CD4-positive, alpha-beta T cell treated with Interleukin-15 for 4 hours (primary cell): Measurements from ENCODE around the gene CACNA1C.

Experiments used
- DNase-seq: peaks from one replicate; pipeline ENCODE4 v3.0.0-alpha.2; 2020; ENCODE audit warnings: low spot score

CACNA1C gene

DNA sequence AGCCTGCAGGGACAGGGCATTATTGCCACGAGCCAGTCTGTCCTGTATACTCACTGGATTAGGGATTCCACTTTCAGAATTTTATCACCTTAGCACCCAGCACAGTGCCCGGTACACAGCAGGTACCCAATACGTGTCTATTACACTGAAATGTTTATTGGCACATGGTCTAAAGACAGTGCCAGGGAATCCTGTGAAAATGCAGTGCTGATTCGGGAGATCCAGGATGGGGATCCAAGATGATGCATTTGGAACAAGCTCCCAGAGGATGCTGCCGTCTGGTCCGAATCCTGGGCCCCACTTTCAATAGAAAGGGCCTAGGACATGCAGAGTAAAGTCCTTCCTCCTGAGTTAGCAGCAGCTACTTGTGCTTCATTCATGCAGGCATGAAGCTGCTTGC is 230.7 kb downstream of the CACNA1C start:
- no peak for DNase-seq

DNA sequence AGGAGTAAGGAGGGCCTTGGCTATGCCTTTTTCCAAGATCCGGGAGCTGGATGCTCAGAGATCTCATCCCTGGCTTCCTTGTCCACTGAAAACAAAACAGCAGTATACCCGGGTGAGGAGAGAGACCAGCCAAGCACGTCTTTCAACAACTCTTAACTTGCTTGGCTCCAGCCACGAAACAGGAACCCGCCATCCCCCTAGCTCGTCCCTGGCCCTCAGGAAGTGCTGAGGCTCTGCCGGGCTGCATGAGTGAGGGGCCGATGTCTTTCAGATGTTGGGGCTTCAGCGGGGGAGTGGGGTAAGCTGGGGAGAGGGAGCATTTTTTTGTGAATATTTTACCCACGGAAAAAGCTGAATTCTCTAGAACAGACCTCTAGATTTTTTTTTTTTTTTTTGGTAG is 231.1 kb downstream of the CACNA1C start:
- no peak for DNase-seq

DNA sequence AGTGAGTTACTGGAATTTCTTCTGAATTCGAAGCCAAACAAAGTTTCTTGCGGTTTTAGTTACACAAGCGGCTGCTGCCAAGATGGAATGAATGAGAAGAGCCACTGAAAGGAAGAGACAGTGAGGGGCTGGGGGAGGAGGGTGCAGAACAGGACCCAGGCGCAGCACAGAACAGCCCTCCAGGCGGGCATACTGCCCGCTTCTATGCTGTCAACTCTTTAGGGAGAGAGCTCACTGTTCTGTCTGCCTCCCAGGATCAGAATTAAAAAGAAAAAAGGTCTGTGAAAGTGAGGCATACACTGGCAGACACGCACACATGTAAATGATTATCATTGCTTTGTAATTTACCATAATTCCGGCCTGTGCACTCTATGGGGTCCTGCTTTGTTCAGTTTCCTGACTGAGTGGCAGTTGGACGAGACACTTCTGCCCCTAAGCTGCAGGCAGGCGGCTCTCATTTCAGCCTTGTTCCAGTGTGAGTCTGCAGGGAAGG is 231.6 kb downstream of the CACNA1C start:
- no peak for DNase-seq

DNA sequence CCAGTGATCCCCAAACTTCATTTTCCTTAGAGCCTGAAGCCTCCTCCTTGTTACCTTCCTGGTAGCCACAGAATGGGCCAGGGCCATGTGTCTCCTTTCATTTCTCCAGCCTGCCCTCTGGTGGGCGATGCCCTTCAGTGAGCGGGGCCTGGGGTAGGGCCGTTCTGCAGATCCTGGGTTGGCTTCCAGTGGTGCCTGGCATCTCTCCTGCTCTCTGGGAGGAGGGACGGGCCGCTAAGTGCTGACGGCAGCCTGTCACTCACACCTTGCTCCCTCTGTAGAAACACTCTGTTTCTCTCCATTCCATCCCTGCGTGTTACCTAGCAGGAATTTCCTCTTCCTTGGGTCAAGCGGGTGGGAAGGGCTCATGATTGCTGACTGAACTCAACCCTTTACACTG is 232.1 kb downstream of the CACNA1C start:
- DNase-seq, result no peak

DNA sequence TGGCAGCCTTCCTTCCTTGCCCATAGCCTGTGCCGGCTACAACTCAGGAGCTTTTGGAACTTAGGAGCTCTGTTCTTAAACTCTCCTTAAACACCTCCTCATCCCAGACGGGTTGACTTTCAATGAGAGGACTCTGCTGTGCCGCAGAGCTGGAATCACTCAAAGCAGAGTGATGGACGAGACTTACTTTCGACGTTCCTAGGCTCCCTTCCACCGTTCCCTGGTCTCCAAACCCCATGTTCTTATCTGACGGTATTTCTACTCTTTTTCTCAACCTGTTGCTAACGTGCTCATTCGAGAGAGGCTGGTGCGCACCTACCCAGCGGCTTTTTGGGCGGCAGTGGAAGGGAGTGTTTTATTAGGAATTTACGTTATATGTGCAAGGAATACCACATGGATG is 232.7 kb downstream of the CACNA1C start:
- no peak for DNase-seq

DNA sequence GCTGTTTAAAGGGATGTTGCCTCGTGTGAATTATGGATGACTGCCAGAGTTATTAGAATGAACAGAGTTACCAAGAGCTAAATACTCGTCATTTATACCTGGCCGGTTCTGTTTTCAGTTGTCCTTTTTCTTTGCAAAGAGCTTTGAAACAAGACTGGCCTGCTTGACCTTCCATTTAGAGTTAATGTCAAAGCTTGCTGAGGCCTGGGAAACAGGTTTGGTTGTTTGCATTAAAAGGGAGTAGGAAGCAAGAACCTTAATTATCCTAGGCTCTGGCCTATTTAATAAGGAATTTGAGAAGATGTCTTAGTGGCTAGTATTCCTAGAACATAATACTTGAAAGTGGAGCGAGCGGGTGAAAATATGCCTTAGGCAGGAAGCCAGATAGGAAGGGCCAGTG is 233.3 kb downstream of the CACNA1C start:
- no peak for DNase-seq

DNA sequence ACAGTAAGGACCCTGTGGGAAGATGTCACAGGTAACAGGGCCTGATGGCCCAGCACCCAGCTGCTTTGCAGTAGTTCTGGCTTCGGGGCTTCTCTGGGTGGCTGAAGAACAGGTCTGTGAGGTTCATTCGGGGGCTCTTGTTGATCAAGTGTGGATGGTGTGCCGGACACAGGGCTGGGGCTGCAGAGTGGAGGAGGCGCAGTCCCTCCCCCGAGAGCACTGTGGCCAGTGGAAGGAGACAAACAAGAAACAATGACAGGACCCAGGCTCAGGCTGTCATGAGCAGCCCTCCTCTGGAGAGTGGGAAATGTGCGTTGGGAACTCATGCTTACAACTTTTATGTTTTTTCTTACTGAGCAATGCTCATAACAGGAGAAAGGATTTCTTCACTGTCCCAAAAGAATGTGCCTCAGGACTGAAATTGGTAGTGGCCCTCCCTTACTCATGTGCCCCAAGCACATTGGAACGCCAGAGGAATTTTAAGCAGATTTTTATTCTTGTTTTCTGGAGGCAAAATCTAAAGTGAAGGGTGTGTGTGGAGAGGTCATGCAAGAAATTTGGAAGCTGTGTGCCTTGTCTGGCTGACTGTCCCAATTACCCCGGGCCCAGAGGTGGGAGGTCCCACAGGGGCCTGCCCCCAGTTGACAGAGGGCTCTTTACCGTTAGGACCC is 233.8 kb downstream of the CACNA1C start:
- DNase-seq, result no peak

DNA sequence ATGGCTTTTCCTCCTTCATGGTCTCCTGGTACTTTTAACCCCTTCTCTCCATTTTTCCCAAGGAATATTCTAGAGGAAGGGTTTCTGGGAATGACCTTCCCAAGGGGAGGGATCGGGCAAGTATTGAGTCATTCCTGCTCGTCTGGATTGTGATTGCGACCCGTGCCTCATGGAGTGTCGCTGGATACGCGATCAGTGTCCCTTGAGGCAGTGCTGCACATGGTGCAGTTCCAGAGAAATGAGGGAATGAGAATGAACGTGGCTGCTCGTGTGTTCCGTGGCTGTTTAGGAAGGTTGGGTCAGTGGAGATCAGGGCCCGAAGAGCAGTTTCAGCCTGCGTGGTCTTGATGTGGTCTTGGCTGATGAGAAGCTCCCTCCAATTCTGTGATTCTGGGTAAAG is 234.4 kb downstream of the CACNA1C start:
- no peak for DNase-seq

DNA sequence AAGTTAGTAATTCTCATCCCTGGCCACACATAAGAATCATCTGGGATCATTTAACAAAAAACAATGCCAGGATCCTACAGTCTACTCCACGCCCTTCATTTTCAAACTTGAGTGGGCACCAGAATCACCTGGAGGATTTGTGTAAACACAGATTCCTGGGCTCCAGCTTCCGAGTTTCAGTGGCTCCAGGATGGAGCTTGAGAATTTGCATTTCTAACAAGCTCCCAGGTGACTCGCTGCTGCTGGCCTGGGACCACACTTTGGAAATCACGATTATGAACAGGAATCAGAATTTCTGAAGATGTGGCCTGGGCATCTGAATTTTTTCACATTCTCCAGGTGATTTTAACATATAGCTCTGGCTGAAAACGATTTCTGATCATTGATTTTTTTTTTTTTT is 234.8 kb downstream of the CACNA1C start:
- no peak for DNase-seq

DNA sequence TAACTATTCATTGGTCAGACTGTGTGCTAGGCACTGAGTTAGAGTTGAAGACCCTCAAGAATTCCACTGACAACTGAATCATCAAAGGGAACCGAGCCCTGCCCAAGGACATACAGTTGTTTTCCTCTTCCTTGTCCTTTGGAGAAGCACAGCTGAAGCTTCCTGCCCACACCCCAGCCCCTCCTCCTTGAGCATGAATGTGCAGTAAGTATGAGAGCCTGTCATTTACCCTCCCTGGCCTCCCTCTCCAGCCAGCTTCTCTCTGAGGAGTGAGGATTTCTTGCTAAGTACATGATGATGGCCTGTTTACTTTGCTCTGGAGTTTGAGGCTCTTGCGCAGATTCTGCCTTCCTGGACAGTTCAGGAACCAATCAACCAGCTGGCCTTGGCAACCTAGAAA is 235.2 kb downstream of the CACNA1C start:
- DNase-seq, result no peak

DNA sequence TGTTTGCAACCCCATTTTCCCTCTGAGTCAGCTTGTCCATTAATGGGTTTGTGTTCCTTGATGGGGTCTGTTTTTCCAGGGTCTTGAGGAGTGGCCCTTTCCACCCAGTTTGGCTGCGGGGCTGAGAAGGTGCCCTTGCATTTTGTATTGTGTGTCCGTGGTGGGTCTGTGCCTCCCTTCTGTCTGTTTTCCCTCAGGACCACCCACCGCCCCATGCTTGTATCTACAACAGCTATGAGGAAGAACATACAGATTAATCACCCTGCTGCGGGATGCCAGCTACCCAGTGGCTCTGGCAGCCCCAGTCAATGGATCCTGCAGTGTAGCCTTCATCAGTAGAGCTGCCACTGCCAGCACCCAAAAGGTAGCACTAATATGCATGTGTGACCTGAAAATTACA is 235.7 kb downstream of the CACNA1C start:
- no peak for DNase-seq

DNA sequence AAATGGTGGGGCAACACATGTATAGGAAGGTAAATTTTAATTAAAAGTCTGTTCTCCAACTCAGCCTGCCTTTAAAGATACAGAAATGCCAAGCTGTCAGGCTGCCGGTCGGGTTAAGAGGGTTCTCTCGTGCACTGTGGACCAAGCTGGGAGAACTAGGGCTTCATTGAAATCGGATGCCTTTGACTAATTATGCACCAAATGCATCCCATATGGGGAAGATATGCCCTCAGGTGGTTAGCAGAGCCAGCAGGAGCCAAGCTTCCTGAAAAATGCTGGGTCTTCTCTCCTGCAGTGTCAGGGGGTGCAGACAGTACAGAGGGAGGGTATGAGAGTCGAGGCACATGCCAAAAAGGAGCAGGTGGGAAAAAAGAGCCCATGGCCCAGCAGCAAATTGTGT is 236.1 kb downstream of the CACNA1C start:
- DNase-seq, result no peak

DNA sequence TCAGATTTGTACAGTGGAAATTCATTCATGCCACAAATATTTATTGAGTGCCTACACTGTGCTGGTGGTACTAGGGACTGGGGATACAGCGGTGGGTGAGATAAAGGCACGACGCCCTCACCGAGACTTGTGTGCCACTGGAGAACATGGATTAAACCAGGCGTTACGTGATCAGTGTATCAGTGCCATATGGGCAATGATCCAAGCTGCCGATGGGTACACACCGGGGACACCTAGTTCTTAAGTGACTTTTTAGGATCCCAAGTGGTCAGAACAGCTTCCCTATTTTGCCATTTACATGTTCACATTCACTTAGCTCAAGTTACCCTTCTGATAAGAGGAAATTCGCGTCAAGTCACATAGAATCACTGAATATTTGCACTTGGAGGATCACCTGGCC is 236.7 kb downstream of the CACNA1C start:
- no peak for DNase-seq

DNA sequence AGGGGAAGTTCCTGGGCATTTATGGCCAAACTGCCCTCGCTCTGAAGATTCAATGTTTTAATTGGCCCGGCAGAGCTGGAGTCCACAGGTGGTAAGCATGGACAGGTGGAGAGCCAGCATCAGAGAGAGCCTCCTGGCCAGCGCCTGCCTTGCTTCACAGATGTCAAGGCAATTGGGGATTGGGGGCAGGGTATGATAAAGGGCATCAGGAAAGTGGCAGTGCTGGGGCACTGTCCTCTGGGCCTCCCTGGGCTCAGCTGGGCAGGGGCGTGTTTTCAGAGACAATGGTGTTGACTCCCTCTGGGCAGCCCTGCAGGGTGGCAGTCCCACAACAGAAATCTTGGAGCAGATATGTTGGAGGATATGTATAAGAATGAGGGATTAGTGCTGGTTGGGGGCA is 237.3 kb downstream of the CACNA1C start:
- DNase-seq, result no peak

DNA sequence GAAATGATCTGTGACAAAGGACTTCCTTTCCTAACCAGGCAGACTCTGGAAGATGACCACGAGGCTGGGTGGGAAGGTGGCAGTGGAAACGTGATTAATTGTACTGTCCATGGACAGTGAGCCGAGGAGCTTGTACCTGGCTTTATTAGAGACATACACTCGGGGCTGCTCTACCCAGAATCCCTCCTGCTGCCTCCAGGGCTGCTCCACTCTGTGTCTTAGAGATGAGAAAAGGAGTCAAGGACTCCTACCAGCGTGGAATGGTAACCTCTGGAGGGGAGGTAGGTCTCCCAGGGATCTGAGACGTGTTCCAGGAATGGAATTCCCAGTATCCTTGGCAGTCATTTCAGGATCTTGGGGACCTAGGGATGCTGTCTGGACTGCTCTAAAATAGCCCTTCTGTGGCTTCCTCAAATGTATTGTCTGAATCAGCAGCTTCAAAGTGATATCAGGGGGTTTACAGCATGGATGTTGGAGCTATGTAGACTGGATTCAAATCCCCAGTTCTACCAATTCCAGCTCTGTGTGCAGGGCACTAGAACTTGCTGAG is 237.8 kb downstream of the CACNA1C start:
- no peak for DNase-seq

DNA sequence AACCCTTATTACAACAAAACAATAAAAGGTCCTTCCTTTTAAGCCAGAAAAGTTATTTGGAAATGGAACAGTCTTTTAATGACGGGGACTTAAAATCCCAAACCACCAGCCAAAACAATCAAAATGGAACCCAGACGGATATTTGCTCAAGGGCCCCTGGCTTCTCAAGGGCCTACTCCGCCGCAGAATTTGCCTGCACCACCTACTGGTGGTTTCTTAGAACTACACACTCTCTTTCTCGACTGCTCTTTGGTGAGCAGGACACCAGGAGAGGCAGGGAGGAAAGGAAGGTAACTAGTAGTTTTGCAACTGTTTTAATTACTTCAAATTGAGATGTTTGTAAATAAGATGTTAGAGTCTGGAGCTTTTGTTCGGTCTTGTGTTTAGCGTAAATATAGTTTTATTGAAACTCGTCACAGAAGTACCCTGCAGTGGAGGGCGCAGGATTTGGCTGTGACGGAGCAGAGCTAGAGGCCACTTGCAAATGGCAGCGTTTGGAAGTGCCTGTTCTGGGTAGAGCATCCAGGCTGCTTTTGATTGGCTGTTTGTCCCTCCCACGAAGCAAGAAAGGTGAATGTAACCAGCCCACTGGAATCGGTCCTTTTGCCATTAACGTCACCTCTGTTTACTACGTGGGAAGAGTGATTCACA is 238.5 kb downstream of the CACNA1C start:
- DNase-seq, result peak; percentile 26

DNA sequence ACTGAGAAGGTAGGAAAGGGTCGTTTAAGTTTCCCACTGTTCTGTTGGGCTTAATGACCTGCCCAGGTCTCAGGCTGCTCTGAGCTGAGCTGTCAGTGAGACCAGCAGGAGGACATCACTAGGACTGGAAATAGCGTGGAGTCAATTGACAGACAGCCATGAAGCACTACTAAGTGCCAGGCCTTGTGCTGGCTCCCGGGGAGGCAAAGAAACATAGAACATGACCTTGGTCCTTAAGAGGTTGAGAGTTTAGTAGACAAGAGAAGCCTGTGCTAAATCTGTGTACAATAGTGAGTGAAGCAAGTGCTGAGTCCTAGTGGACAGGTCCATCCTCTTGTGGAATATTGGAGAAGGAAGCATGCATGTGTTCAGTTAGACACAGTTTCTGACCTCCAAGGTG is 239.2 kb downstream of the CACNA1C start:
- no peak for DNase-seq

DNA sequence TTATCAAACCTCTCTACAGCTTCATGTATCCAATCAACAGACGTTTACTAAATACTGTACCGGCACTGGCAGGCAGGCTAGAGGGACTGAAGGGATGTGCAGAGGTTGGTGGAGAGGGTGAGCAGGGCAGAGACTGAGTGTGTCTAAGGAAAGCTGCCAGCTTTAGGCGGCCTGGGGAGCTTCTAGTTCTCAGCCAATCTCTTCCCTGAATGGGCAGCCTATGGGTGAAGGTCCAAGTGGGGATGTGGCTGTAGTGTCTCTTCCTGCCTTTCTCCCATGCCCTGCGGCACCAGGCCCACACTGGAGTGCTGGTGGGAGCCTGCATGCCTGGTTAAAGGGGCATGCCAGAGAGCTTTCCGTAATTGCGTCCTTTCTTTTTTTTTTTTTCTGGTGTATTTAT is 239.8 kb downstream of the CACNA1C start:
- DNase-seq, result no peak

DNA sequence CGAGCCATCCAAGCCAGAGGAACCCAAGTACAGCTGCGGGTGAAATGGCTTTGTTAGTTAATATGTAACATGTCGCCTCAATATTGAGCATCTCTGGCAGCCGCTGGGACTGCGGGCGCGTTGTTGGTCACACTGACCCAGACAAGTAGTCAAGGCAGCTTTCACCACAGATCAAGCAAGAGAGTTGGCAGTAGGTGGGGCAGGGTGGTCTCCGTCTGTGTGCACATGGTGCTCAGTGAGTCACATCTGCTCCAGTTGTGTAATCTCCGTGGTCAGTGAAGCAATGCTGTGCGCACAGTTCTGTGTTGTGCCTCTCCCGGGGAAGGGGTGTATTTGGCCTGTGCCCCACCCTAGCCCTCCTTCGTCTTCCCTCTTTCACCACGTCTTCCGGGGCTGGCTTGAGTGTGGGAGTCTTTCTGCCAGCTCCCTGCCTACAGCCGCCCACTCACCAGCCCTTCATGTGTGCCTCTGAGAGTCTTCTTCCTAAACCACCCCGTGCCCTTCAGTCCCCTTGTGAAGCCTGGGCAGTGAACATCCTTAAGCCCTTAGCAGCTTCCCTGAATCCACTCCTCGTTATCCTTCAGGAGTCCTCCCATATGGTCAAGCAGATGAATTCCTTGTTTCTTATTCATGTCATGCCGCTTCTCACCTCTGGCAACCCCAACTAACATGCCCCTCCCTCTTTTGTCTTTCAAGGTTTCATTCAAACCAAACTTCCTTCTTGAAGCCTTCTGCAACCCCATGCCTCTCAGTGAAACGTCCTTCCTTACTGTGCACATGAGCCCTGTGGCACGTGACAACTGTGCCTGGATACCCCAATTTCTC is 242.1 kb downstream of the CACNA1C start:
- no peak for DNase-seq

DNA sequence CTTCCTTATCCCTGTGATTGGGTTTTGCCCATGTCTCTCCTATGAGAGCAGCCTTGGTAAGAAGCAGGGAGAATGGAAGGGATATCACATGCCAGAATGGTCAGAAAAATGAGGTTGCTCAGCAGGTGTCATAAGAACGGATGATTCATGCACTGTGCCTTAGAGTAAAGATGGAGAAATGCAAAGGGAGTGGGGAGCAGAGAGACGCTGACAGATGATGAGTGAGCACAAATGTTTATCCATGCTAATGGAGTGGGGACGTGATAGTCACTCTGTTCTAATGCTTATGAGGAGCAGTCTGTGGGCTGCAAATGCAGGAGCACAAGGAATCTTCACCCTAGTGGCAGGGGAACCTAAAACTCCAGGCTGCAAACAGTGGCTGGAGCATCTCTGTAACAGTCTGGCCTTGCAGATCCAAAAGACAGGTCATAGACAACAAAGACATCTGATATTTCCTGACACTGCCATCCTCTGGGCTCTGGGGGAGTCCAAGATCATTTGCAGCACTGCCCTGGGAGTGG is 243.2 kb downstream of the CACNA1C start:
- no peak for DNase-seq

DNA sequence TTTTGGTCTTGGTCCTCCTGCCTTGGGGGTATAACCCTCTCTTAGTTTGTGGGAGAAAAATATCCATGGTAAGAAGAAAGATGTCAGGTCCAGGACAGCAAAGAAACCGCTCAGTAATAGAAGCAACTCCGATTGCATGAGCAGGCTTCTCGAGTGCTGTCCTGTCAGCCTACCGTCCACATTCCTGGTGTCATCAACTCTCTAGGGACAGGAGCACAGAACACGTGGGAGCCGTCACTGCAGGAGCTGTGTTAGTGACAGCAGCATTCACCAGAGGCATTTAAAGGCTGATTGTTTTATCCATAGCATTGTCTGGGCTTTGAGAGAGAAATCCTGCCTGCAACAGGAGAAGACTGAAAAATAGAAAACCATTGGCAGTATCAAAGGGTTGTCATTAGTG is 244.2 kb downstream of the CACNA1C start:
- no peak for DNase-seq

DNA sequence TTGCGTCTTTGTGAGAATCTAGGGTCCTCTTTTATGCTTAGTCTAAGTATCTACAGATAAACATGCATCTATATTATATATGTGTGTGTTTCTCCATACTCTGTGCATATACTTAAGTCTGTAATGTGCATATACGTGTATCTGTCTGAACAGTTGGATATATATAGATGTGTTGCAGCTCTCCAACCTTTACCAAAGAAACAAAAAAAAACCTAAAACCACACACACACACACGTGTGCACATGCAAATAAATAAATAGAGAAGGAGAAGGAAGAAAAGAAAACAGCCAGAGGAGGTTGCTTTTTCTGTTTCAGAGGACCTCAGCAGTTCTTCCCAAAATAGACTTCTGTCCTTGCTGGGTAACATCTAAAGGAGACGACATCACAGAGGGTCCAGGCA is 244.9 kb downstream of the CACNA1C start:
- no peak for DNase-seq
